ENCODE results near the gene UMAD1. TPM values are rescaled to one million over a fixed set of nuclear protein-coding genes. Genes with fewer than 3 reads are reported as not detected.

The UMAD1 gene
- polyA plus RNA-seq, 3 donors, result 6.2 to 22.7 (median 18.6) TPM

DNA sequence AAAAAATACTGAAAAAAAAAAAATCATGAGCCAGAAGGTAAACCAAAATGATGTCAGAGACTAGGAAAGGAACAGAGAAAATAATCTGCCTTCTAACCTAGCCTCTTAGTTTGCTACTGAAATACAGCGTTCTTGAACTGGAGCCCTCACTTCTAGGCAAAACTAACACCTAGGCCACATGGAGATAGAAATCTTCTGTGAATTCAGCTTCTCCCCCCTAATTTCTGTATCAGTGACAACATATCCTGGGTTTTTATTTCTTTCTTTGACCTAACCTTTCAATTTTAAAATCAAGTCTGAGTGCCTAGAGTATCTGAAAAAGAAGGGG lies 228.0 kb downstream of the UMAD1 start:
- peaks cover 12 to 15% of the 10 kb centered on the region in 2 donors for H3K4me1 ChIP-seq (ENCODE audit: control insufficient read depth in 1 of 2, insufficient read depth in 2 of 2, low read length in 2 of 2)
- peaks cover 0 to 1% (median 0%) of the 10 kb centered on the region in 7 donors for H3K9me3 Mint-ChIP-seq
- TF ChIP-seq, protein P1, sequence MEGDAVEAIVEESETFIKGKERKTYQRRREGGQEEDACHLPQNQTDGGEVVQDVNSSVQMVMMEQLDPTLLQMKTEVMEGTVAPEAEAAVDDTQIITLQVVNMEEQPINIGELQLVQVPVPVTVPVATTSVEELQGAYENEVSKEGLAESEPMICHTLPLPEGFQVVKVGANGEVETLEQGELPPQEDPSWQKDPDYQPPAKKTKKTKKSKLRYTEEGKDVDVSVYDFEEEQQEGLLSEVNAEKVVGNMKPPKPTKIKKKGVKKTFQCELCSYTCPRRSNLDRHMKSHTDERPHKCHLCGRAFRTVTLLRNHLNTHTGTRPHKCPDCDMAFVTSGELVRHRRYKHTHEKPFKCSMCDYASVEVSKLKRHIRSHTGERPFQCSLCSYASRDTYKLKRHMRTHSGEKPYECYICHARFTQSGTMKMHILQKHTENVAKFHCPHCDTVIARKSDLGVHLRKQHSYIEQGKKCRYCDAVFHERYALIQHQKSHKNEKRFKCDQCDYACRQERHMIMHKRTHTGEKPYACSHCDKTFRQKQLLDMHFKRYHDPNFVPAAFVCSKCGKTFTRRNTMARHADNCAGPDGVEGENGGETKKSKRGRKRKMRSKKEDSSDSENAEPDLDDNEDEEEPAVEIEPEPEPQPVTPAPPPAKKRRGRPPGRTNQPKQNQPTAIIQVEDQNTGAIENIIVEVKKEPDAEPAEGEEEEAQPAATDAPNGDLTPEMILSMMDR (IDR thresholded peaks at IDR 0.05), result no peak
- no peak overlapping the region for H3K9ac ChIP-seq (ENCODE audit: insufficient read depth, low read length, poor library complexity, severe bottlenecking)
- H3K27me3 Mint-ChIP-seq (ENCODE audit: low read depth in 3 of 3), result no peaks in the 10 kb centered on the region
- H3K36me3 ChIP-seq (replicated peaks in 1 of 2; ENCODE audit: control insufficient read depth in 1 of 2, insufficient read depth in 2 of 2, low read length in 2 of 2), result no peaks in the 10 kb centered on the region
- no peaks in the 10 kb centered on the region for H3K79me2 ChIP-seq (ENCODE audit: insufficient read depth, low read length)
- no peaks in the 10 kb centered on the region for H3K27me3 ChIP-seq (ENCODE audit: control insufficient read depth in 2 of 2, insufficient read depth in 2 of 2, low read length in 2 of 2)
- no peak for DNase-seq
- intact Hi-C loops (cut with micrococcal nuclease), result no loop called here
- H3K4me2 ChIP-seq (replicated peaks; ENCODE audit: extremely low read depth, low read length, poor library complexity, severe bottlenecking), result peak overlapping the region; percentile 50
- H3K4me3 ChIP-seq (replicated peaks in 1 of 3; ENCODE audit: low read depth in 2 of 3, low read length in 3 of 3), result peak overlapping the region in 1 of 3 experiments; percentile 48
- H2AFZ ChIP-seq (ENCODE audit: insufficient read depth, low read depth, low read length, poor library complexity, severe bottlenecking), result no peak overlapping the region
- H3K27ac Mint-ChIP-seq, result no peak overlapping the region
- no peaks in the 10 kb centered on the region for H3K36me3 Mint-ChIP-seq
- 17% methylated on average over 1 of the region's 1 CpG for WGBS (ENCODE audit: insufficient coverage)
- H3K4me1 Mint-ChIP-seq, result no peaks in the 10 kb centered on the region
- H3K4me3 Mint-ChIP-seq, result no peak overlapping the region
- no peak overlapping the region for H3K27ac ChIP-seq (ENCODE audit: low read depth in 1 of 2, low read length in 2 of 2)
- H4K20me1 ChIP-seq (ENCODE audit: insufficient read depth, low read length), result no peaks in the 10 kb centered on the region
- H3K9me3 ChIP-seq (replicated peaks in 1 of 2; ENCODE audit: control insufficient read depth in 1 of 2, insufficient read depth in 1 of 2, low read length in 2 of 2), result no peaks in the 10 kb centered on the region

DNA sequence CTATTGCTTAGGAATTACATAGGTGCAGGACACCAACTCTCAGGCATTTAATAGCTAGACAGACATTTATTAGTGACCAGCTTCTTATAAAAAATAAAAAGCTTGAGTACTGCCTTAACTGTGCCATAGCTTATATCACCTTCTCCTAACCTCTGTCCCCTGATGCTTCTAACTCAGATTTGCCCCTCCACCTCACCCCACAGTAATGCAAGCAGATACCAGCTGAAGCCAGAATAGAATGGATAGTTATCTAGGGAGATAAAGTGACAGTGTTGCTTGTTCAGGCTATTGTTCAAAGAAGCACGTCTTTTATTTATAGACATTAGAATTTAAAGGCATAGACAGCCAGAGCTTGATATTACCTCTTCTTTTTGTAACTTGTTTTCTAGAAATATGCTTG lies 228.5 kb downstream of the UMAD1 start:
- peaks cover 0 to 4% (median 0%) of the 10 kb centered on the region in 7 donors for H3K9me3 Mint-ChIP-seq
- intact Hi-C loops (cut with micrococcal nuclease), result no loop called here
- peaks cover 12 to 15% of the 10 kb centered on the region in 2 donors for H3K4me1 ChIP-seq (ENCODE audit: control insufficient read depth in 1 of 2, insufficient read depth in 2 of 2, low read length in 2 of 2)
- H3K27ac ChIP-seq (ENCODE audit: low read depth in 1 of 2, low read length in 2 of 2), result no peak overlapping the region
- no peaks in the 10 kb centered on the region for H4K20me1 ChIP-seq (ENCODE audit: insufficient read depth, low read length)
- no peak overlapping the region for H3K9ac ChIP-seq (ENCODE audit: insufficient read depth, low read length, poor library complexity, severe bottlenecking)
- H3K79me2 ChIP-seq (ENCODE audit: insufficient read depth, low read length), result no peaks in the 10 kb centered on the region
- no peak overlapping the region for H3K27ac Mint-ChIP-seq
- H3K4me2 ChIP-seq (replicated peaks; ENCODE audit: extremely low read depth, low read length, poor library complexity, severe bottlenecking), result no peak overlapping the region
- no peaks in the 10 kb centered on the region for H3K9me3 ChIP-seq (replicated peaks in 1 of 2; ENCODE audit: control insufficient read depth in 1 of 2, insufficient read depth in 1 of 2, low read length in 2 of 2)
- no peak for DNase-seq
- no peaks in the 10 kb centered on the region for H3K27me3 Mint-ChIP-seq (ENCODE audit: low read depth in 3 of 3)
- no peaks in the 10 kb centered on the region for H3K36me3 ChIP-seq (replicated peaks in 1 of 2; ENCODE audit: control insufficient read depth in 1 of 2, insufficient read depth in 2 of 2, low read length in 2 of 2)
- peaks cover 2 to 5% of the 10 kb centered on the region in 2 donors for H3K36me3 Mint-ChIP-seq
- no peaks in the 10 kb centered on the region for H3K27me3 ChIP-seq (ENCODE audit: control insufficient read depth in 2 of 2, insufficient read depth in 2 of 2, low read length in 2 of 2)
- no peak overlapping the region for H2AFZ ChIP-seq (ENCODE audit: insufficient read depth, low read depth, low read length, poor library complexity, severe bottlenecking)
- WGBS (ENCODE audit: insufficient coverage), result no CpG with 5 or more reads among the region's 1 CpG
- no peak overlapping the region for H3K4me3 ChIP-seq (replicated peaks in 1 of 3; ENCODE audit: low read depth in 2 of 3, low read length in 3 of 3)
- H3K4me3 Mint-ChIP-seq, result no peak overlapping the region
- TF ChIP-seq, protein P1 (IDR thresholded peaks at IDR 0.05), result no peak
- no peaks in the 10 kb centered on the region for H3K4me1 Mint-ChIP-seq

Measured in CD14-positive monocyte (primary cell).